C4-2B (cell line): Measurements from ENCODE around the gene PRSS1.

ENCODE experiments used
- H3K27ac ChIP-seq: fragments of 450-650 bp; 2 replicates; pipeline ENCODE4 v1.5.1; 2017
- CTCF ChIP-seq: fragments of 450-650 bp; conservative IDR thresholded peaks from 2 replicates; pipeline ENCODE4 v1.5.1; 2017; ENCODE audit warnings: mild to moderate bottlenecking
- ZFX ChIP-seq: fragments of 450-650 bp; IDR thresholded peaks from 2 replicates; pipeline ENCODE4 v1.6.1; 2017

PRSS1 gene

DNA sequence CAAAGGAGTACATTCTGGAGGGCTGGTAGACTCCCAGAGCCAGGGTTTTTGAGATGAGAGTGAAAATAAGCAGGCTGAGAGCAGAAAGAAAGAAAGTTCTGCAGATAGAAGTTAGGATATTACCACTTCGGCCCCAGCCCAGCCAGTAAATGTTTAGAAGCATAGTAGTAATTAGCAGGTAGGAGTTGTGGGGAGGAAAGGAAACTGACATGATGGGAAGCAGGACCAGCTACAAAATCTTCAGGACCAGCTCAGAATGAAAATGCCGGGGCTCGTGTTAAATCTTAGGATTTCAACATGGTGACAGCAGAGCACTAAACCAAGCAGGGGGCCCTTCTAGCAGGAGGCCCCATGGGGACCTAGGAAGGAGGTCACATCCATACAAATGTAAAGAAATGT is 50.2 kb downstream of the PRSS1 start:
- no peak overlapping the region for H3K27ac ChIP-seq
- TF ChIP-seq CTCF (no peak), ZFX (no peak)

DNA sequence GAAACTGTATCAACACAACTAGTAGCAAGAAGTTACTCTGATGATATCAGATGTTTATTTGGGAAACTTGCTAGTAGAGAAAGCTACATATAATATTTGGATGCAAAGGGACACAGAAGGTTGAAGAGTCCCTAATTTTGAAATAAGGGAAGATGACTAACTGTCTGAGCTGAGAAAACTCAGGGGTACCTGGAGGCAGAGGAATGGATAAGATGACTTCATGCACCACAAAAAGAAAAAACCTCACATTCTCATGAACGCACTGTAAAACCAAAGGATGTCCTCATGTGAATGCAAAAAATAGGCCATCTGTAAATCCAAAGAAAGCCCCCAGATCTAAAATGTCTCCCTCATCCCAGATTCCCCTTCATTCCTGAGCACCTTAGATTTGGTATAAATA is 50.8 kb downstream of the PRSS1 start:
- H3K27ac ChIP-seq = no peak overlapping the region
- no peak for TF ChIP-seq CTCF
- no peak for TF ChIP-seq ZFX

DNA sequence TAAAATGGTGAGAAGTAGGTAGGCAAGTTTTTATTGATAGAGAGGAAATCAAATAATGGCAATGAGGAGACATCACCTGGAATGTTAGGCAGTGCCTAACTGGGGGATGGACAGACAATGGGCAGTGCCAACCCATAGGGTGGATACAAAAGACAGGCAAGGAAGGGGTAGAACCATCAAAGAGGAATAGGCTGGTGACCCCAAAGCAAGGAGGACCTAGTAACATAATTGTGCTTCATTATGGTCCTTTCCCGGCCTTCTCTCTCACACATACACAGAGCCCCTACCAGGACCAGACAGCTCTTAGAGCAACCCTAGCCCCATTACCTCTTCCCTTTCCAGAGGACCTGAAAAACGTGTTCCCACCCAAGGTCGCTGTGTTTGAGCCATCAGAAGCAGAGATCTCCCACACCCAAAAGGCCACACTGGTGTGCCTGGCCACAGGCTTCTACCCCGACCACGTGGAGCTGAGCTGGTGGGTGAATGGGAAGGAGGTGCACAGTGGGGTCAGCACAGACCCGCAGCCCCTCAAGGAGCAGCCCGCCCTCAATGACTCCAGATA is 51.5 kb downstream of the PRSS1 start:
- no peak overlapping the region for H3K27ac ChIP-seq
- TF ChIP-seq ZFX (no peak), CTCF (no peak)

- H3K27ac ChIP-seq = no peak overlapping the region
Measured at GRCh38 chr7:142801601-142802295, 52.5 kb downstream of the PRSS1 start.

DNA sequence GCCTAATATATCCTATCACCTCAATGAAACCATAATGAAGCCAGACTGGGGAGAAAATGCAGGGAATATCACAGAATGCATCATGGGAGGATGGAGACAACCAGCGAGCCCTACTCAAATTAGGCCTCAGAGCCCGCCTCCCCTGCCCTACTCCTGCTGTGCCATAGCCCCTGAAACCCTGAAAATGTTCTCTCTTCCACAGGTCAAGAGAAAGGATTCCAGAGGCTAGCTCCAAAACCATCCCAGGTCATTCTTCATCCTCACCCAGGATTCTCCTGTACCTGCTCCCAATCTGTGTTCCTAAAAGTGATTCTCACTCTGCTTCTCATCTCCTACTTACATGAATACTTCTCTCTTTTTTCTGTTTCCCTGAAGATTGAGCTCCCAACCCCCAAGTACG is 53.0 kb downstream of the PRSS1 start:
- TF ChIP-seq ZFX (no peak), CTCF (no peak)
- H3K27ac ChIP-seq = no peak overlapping the region

More at GRCh38 chr7:142801601-142802295, 52.5 kb downstream of the PRSS1 start:
- no peak for TF ChIP-seq CTCF
- no peak for TF ChIP-seq ZFX
